Activated T-cell treated with anti-CD3 and anti-CD28 coated beads, Interleukin-2, amount 50 U/mL, for 4 hours (primary cell): ENCODE measurements around the gene KCNJ6. TPM values are rescaled to one million over a fixed set of nuclear protein-coding genes. Genes with fewer than 3 reads are reported as not detected.

Source experiments
- ATAC-seq, 2 donors: fragments of 200-7000 bp; cut with Tn5 transposase; one replicate each; pipeline ENCODE4 v1.10.0; 2021
- DNase-seq: peaks from one replicate; pipeline ENCODE4 v3.0.0-alpha.2; 2020
- H3K27me3 Mint-ChIP-seq: one replicate; pipeline ENCODE4 v1.8.0; 2021; ENCODE audit warnings: low read depth, mixed read lengths
- H3K36me3 Mint-ChIP-seq: one replicate; pipeline ENCODE4 v1.8.0; 2022; ENCODE audit warnings: mixed read lengths; ENCODE audit not compliant: insufficient read depth
- H3K4me1 Mint-ChIP-seq: one replicate; pipeline ENCODE4 v1.8.0; 2021; ENCODE audit warnings: low read depth, mixed read lengths
- H3K4me3 Mint-ChIP-seq: one replicate; pipeline ENCODE4 v1.8.0; 2021; ENCODE audit warnings: mild to moderate bottlenecking, moderate library complexity, mixed read lengths
- H3K9me3 Mint-ChIP-seq: one replicate; pipeline ENCODE4 v1.8.0; 2021; ENCODE audit warnings: mixed read lengths
- total RNA-seq, 3 donors: library from RNA; stranded (reverse); gene quantifications; one replicate each; pipeline ENCODE4 v1.2.1, GENCODE V29; 2021

The KCNJ6 gene, protein sequence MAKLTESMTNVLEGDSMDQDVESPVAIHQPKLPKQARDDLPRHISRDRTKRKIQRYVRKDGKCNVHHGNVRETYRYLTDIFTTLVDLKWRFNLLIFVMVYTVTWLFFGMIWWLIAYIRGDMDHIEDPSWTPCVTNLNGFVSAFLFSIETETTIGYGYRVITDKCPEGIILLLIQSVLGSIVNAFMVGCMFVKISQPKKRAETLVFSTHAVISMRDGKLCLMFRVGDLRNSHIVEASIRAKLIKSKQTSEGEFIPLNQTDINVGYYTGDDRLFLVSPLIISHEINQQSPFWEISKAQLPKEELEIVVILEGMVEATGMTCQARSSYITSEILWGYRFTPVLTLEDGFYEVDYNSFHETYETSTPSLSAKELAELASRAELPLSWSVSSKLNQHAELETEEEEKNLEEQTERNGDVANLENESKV
- not detected for total RNA-seq

DNA sequence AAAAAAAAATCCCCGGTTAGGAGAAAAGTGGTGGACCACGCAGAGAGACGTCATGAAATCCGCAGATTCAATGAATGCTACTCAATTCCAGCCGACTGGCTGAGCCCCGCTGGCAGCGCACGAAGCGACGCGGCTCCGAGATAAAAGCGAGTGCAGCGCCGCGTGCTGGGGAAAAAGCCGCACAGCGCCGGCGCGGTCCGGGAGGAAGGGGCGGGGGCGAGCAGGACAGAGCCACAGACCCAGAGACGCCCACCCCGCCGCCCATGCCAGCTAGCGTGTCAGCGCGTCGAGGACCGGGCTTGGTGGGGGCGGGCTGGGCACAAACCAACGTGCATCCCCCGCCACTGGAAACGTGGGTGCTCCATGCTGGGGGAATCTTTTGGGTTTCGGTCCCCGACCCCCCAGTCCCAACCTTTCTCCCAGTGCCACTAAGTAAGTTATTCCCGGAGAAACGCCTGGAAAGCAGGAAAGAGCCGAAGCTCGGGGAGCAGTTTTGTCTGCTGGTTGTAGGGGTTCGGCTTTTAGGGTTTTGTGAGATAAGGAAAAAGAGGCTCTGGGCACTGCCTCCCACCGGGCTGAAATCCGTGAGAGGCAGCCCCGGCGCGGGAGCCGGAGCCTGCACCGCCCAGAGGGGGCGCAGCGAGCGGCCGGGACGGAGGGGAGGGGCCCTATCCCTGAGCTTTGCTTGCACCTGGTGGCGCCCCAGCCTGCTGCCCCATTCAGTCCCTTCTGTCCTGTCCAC is at the start of gene KCNJ6:
TSS of gene KCNJ6 (minus strand) at position 148 of the 742 bp plus-strand sequence. CDS start 75,775 bp downstream, outside the sequence.
- Mint-ChIP-seq H3K9me3 (no peaks in the 10 kb centered on the region), H3K4me1 (peaks cover 4% of the 10 kb centered on the region), H3K4me3 (no peak within 1 kb of the TSS), H3K36me3 (no peaks in the 10 kb centered on the region), H3K27me3 (peaks cover 65% of the 10 kb centered on the region)
- DNase-seq: no peak
- peak in 1 of 2 donors; percentile 34 for ATAC-seq

DNA sequence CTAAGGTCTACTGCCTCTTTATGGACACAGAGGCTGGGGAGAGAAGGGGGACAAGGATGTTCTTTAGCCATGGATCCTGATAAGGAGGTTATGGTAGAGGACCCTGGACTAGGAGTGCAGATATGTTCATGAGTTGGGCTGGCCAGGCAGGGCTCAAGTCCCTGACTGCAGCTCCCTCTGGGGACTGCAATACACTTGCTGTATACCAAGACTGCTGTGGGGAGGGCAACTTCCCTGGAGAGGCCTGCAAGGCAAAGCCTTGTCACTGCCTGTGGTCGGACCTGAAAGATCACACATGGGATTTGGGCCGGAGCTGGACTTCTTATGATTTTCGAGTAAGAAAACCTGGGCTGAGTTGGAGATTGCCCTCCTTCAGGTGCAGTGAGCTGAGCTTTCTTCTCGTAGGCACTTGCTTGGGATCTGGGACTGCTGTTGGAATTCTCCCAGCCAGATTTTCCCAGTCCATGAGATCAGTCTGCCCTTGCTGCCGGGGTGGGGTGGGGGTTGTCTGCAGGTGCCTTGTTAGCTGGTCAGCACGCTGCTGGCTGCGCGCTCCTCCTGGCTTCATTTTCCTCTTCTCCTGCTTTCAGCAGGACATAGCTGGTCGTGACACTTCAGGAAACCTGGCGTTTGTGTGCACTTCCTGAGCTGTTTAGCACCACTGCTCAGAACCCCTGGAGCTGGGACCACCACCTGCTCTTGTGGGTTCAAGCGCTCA is 49.0 kb upstream of the KCNJ6 start:
- Mint-ChIP-seq H3K4me3 (no peak overlapping the region), H3K36me3 (no peaks in the 10 kb centered on the region), H3K9me3 (no peaks in the 10 kb centered on the region), H3K27me3 (peaks cover 2% of the 10 kb centered on the region), H3K4me1 (no peaks in the 10 kb centered on the region)
- ATAC-seq: no peak
- DNase-seq: no peak

DNA sequence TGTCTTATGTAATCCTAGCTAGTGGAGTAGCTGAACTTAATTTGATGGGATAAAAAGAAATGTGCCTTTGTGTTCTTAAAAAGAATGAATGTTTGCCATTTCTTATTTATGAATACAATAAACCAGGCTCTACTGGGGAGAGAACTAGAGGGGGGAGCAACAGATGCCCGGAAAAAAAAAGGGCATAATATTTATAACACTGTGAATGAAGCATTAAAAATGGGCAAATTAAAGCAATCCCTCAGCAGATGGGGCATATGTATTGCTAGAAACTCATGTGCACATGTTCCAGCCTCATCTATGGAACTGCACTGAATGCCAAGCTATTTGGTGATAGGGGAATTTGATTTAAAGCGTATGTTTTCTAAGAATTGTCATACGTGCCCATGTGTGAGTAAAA is 42.3 kb upstream of the KCNJ6 start:
- Mint-ChIP-seq H3K36me3 (no peaks in the 10 kb centered on the region), H3K4me1 (no peaks in the 10 kb centered on the region), H3K9me3 (no peaks in the 10 kb centered on the region), H3K4me3 (no peak overlapping the region), H3K27me3 (peaks cover 8% of the 10 kb centered on the region)
- DNase-seq (no peak), ATAC-seq (no peak)

DNA sequence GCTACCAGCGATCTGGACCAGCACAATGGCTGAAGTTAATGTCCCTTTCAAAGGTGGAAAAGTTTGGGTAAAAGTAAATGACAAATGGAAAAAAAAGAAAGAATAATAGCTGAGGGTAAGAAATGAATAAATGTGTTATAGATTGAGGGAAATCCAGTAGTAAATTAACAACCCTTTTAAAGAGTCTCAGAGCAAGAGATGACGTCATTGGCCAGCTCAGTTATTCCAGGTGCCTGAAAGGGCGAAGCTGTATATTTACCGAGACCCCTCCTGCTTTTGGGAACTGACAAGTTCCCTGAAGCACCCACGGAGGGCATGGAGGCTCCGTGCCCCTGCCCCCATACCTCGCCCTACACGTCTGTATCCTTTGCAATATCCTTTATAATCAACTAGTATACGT is 40.5 kb upstream of the KCNJ6 start:
- Mint-ChIP-seq H3K27me3 (peaks cover 8% of the 10 kb centered on the region), H3K4me3 (no peak overlapping the region), H3K4me1 (no peaks in the 10 kb centered on the region), H3K9me3 (no peaks in the 10 kb centered on the region), H3K36me3 (no peaks in the 10 kb centered on the region)
- ATAC-seq: no peak
- no peak for DNase-seq

DNA sequence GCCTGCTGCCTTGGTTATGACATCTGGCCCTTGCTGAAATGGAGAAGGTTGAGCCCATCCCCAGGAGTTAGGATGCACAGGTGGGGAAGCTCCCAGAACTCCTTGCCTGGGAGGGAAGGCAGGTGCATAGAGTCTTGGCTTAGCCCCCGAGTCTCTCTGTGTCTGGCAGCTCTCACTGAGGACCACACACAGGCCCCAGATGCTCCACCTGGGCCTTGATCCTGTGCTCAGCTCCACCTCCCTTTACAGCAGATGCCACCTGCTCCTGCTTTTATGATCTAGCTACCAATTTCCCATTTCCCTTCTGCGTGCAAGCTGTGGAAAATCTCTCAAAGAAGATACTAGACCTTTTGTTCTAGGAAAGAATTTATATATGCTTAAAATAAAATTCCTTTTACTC is 28.8 kb upstream of the KCNJ6 start:
- DNase-seq (no peak), ATAC-seq (no peak)
- H3K4me3 Mint-ChIP-seq: no peak overlapping the region
- H3K27me3 Mint-ChIP-seq: peaks cover 4% of the 10 kb centered on the region
- no peaks in the 10 kb centered on the region for H3K36me3 Mint-ChIP-seq
- H3K9me3 Mint-ChIP-seq: peaks cover 5% of the 10 kb centered on the region
- H3K4me1 Mint-ChIP-seq: no peaks in the 10 kb centered on the region

DNA sequence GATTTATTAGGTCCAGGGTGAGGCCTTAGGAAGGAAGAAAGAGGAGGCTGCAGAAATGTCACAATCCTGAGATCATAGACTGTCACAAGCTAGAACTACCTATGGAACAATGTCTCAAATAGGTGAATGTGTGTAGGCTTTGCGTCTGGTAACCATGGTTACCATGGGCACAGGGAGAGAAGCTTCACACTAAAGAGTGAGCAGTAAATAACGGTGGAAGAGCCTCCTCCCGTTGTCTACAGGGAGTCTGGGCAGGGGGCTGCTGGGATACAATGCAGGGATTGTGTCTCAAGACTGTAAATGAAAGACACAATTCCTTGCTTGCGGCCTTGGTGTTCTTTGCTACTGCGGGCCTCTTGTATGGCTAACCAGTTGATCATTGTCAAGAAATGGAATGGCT is 28.2 kb upstream of the KCNJ6 start:
- Mint-ChIP-seq H3K36me3 (no peaks in the 10 kb centered on the region), H3K4me1 (no peaks in the 10 kb centered on the region), H3K4me3 (no peak overlapping the region), H3K9me3 (peaks cover 11% of the 10 kb centered on the region), H3K27me3 (peaks cover 4% of the 10 kb centered on the region)
- ATAC-seq: no peak
- no peak for DNase-seq

DNA sequence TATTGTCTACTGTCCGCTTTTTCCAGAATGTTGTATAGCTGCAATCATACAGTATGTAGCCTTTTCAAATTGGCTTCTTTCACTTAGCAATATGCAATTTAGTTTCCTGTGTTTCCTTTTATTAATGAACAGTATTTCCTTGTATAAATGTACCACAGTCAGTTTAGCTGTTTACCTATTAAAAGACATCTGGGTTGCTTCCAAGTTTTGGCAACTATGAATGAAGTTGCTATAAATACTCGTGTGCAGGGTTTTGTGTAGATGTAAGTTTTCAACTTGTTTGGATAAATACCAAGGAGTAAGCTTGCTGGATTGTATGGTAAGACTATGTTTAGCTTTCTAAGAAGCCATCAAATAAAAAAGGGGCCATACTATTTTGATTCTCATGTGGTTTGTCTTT is 24.4 kb upstream of the KCNJ6 start:
- Mint-ChIP-seq H3K27me3 (no peaks in the 10 kb centered on the region), H3K36me3 (no peaks in the 10 kb centered on the region), H3K4me1 (no peaks in the 10 kb centered on the region), H3K9me3 (peaks cover 15% of the 10 kb centered on the region), H3K4me3 (no peak overlapping the region)
- ATAC-seq (no peak), DNase-seq (no peak)

DNA sequence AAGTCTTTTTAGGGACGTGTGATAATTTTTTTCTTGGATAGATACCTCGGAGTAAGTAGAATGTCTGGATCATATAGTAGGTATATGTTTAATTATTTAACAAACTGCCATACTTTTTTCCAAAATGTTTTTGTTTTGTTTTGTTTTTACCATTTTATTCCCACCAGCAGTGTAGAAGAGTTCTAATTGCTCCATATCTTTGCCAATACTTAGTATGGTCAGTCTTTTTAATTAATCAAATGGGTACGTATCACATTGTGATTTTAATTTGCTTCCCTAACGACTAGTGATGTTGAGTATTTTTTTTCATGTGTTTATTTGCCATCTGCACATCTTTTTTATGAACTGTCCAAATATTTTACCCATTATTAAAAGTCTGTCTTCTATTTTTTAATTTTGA is 23.6 kb upstream of the KCNJ6 start:
- Mint-ChIP-seq H3K4me1 (no peaks in the 10 kb centered on the region), H3K9me3 (peaks cover 15% of the 10 kb centered on the region)

DNA sequence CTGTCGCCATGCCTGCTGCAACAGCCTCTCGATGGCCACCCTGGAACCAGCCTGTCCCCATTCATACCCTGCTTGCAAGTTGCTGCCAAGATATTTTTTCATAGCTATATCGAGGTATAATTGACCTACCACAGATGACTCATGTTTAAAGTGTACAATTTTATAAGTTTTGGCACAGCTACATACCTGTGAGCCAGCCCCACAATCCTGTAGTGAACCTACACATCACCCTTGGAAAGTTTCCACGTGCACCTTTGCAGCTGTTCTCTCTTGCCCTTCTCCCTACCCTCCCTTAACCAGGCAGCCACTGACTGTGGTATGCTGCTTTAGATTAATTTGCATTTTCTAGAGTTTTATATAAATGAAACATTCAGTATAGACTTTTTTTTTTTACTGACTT is 23.0 kb upstream of the KCNJ6 start:
- H3K4me3 Mint-ChIP-seq: no peak overlapping the region
- no peak for ATAC-seq
- H3K4me1 Mint-ChIP-seq: no peaks in the 10 kb centered on the region
- DNase-seq: no peak
- H3K27me3 Mint-ChIP-seq: peaks cover 2% of the 10 kb centered on the region
- H3K36me3 Mint-ChIP-seq: no peaks in the 10 kb centered on the region
- peaks cover 18% of the 10 kb centered on the region for H3K9me3 Mint-ChIP-seq

More for the DNA sequence above, 23.6 kb upstream of the KCNJ6 start:
- DNase-seq: no peak
- no peak for ATAC-seq
- Mint-ChIP-seq H3K4me3 (no peak overlapping the region), H3K27me3 (no peaks in the 10 kb centered on the region), H3K36me3 (no peaks in the 10 kb centered on the region)

DNA sequence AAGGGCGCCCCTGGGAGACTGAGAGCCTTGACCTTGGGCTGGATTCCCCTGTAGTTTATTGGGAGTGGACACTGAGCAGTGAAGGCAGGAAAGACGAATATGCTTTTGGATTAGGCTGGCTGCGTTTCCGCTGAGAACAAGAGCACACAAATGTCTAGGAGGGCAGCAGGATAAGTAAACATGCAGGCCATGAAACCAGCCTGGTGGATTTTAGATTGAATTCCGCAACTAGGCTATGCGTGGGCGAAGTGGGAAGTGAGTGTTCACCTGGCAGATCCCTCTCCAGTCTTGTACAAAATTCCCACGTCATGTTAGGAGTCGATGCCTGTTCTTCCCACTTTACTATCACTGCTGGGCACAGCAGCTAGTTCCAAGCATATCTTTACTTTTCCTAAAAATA is 21.4 kb upstream of the KCNJ6 start:
- Mint-ChIP-seq H3K36me3 (no peaks in the 10 kb centered on the region), H3K9me3 (peaks cover 27% of the 10 kb centered on the region), H3K4me3 (no peak overlapping the region), H3K27me3 (peaks cover 2% of the 10 kb centered on the region), H3K4me1 (no peaks in the 10 kb centered on the region)
- ATAC-seq (no peak), DNase-seq (no peak)

DNA sequence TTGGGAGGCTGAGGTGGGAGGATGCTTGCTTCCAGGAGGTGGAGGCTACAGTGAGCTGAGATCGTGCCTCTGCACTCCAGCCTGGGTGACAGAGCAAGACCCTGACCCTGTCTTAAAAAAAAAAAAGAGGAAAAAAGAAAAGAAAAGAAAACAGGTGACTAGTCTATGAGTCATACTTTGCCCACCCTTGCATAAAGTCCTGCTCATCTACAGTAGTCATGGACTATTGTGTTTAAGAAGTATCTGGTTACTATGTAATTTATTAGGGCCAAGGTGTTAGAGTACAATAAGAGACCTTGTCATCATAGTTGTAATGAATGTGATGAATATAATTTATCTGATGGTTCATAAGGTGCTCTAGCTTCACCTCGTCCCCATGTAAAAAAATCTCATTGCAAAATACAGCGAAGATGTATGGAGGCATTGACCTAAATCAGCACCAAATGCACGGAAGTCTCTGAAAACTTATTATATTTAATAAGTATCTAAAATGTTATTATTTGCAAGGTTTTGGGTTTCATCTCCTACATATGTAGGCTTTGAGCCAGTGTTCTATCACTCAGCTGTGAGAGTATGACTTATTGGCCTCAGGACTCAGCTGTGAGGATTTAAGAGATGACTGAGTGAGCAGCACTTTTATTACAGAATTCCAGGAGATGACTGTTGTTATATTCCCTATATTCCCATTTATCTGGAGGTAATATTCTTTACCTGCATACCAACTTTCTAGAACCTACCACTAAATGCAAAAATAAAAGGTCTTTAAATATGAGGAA is 19.9 kb upstream of the KCNJ6 start:
- no peaks in the 10 kb centered on the region for H3K36me3 Mint-ChIP-seq
- H3K9me3 Mint-ChIP-seq: peaks cover 27% of the 10 kb centered on the region
- H3K27me3 Mint-ChIP-seq: peaks cover 2% of the 10 kb centered on the region
- ATAC-seq (no peak), DNase-seq (no peak)
- no peak overlapping the region for H3K4me3 Mint-ChIP-seq
- no peaks in the 10 kb centered on the region for H3K4me1 Mint-ChIP-seq

DNA sequence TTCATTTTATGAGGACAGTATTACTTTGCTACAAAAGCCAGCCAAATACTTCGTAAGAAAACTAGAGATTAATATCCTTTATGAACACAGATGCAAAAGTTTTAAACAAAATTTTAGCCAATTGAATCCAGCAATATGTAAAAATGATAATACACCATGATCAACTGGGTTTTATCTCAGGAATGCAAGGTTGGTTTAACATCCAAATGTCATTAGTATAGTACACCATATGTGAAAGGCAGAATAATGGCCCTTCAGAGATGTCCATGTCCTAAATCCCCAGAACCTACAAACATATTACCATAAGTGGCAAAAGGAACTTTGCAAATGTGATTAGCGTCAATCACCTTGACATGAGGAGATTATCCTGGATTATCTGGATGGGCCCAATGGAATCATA is 16.7 kb upstream of the KCNJ6 start:
- Mint-ChIP-seq H3K36me3 (no peaks in the 10 kb centered on the region), H3K9me3 (peaks cover 12% of the 10 kb centered on the region), H3K4me1 (no peaks in the 10 kb centered on the region), H3K27me3 (peaks cover 4% of the 10 kb centered on the region), H3K4me3 (no peak overlapping the region)
- DNase-seq (no peak), ATAC-seq (no peak)

DNA sequence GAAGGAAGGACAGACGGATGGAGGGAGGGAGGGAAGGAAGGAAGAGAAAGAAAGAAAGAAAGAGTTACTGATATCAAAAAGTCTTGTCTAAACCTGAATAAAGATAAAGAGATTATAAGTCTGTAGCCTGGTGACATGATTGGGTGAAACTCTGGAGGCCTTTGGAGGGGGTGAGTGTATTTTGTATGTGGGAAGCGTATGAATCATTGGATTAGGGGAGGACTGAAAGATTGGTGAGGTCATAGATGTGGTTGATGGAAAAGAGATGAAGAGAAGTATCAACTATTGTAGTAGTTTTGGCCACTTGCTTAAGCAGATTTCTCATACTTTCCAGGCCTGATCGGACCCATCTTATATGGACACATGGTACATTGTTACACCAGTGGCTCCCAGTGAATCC is 11.5 kb upstream of the KCNJ6 start:
- no peaks in the 10 kb centered on the region for H3K4me1 Mint-ChIP-seq
- no peak overlapping the region for H3K4me3 Mint-ChIP-seq
- no peak for DNase-seq
- H3K27me3 Mint-ChIP-seq: peaks cover 8% of the 10 kb centered on the region
- no peaks in the 10 kb centered on the region for H3K36me3 Mint-ChIP-seq
- no peaks in the 10 kb centered on the region for H3K9me3 Mint-ChIP-seq
- no peak for ATAC-seq

DNA sequence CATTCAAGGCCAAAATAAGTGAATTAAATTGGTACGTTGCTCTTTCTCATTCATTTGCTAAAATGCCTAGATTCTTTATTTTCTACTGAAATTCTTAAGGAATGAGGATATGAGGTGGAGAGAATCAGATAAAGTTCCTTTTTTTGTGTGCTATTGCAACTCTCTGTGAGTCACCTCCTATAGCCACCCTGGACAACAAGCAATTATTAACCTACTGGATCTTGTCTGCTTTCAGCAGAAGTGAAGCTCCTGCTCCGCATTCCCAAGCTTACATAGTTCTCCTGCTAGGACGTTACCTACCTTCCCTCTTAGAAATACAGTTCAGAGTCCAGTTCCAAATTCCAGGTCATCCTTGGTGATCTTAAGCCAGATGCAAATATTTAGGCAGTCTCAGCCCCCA is 4.8 kb upstream of the KCNJ6 start:
- no peak for ATAC-seq
- Mint-ChIP-seq H3K9me3 (no peaks in the 10 kb centered on the region), H3K36me3 (no peaks in the 10 kb centered on the region), H3K27me3 (peaks cover 40% of the 10 kb centered on the region), H3K4me1 (no peaks in the 10 kb centered on the region), H3K4me3 (no peak overlapping the region)
- DNase-seq: no peak
